Trophoblast cell (in vitro differentiated cells and primary cell): ENCODE measurements around the gene ARMC5.

ENCODE experiments used
- DNase-seq, 2 donors: peaks; one replicate each; pipeline ENCODE4 v3.0.0-alpha.2; 2016
- H2AFZ ChIP-seq: 2 replicates; pipeline ENCODE4 v1.6.1; 2013; ENCODE audit warnings: low read length, moderate library complexity, mild to moderate bottlenecking; ENCODE audit not compliant: insufficient read depth, poor library complexity
- H2AK5ac ChIP-seq: 2 replicates; pipeline ENCODE4 v1.6.1; 2013; ENCODE audit warnings: mild to moderate bottlenecking, low read length
- H2BK120ac ChIP-seq: 2 replicates; pipeline ENCODE4 v1.6.1; 2013; ENCODE audit warnings: low read length, mild to moderate bottlenecking, moderate library complexity; ENCODE audit not compliant: insufficient read depth, poor library complexity
- H2BK12ac ChIP-seq: 2 replicates; pipeline ENCODE4 v1.6.1; 2013; ENCODE audit warnings: mild to moderate bottlenecking, low read length, moderate library complexity
- H2BK5ac ChIP-seq: 2 replicates; pipeline ENCODE4 v1.6.1; 2013; ENCODE audit warnings: low read length, low read depth, moderate library complexity, mild to moderate bottlenecking; ENCODE audit not compliant: poor library complexity
- H3K14ac ChIP-seq: 2 replicates; pipeline ENCODE4 v1.6.1; 2013; ENCODE audit warnings: mild to moderate bottlenecking, low read length
- H3K18ac ChIP-seq: 2 replicates; pipeline ENCODE4 v1.6.1; 2013; ENCODE audit warnings: mild to moderate bottlenecking, low read length
- H3K23ac ChIP-seq: 2 replicates; pipeline ENCODE4 v1.6.1; 2013; ENCODE audit warnings: low read length
- H3K27ac ChIP-seq: 2 replicates; pipeline ENCODE4 v1.5.1; 2013; ENCODE audit warnings: low read depth, mild to moderate bottlenecking, inconsistent platforms, low read length, moderate library complexity
- H3K27me3 ChIP-seq: 2 replicates; pipeline ENCODE4 v1.6.1; 2013; ENCODE audit warnings: inconsistent platforms, mild to moderate bottlenecking, low read length, moderate library complexity; ENCODE audit not compliant: insufficient read depth
- H3K36me3 ChIP-seq, 2 experiments: 1 replicate in 1 of 2; 2 replicates in 1 of 2; pipeline ENCODE4 v1.6.1; 2013; ENCODE audit warnings: low read length in 2 of 2, mild to moderate bottlenecking in 2 of 2, moderate library complexity in 1 of 2; ENCODE audit not compliant: insufficient read depth in 2 of 2, control insufficient read depth in 1 of 2
- H3K4ac ChIP-seq: 2 replicates; pipeline ENCODE4 v1.6.1; 2013; ENCODE audit warnings: low read depth, mild to moderate bottlenecking, low read length, moderate library complexity
- H3K4me1 ChIP-seq, 2 experiments: 1 replicate in 1 of 2; 2 replicates in 1 of 2; pipeline ENCODE4 v1.6.1; 2013; ENCODE audit warnings: low read length in 2 of 2, mild to moderate bottlenecking in 2 of 2, moderate library complexity in 1 of 2; ENCODE audit not compliant: insufficient read depth in 2 of 2, control insufficient read depth in 1 of 2
- H3K4me2 ChIP-seq: 2 replicates; pipeline ENCODE4 v1.6.1; 2013; ENCODE audit warnings: inconsistent platforms, mild to moderate bottlenecking, low read length, moderate library complexity
- H3K4me3 ChIP-seq: 2 replicates; pipeline ENCODE4 v1.5.1; 2013; ENCODE audit warnings: mild to moderate bottlenecking, low read depth, low read length, inconsistent platforms
- H3K79me1 ChIP-seq: one replicate; pipeline ENCODE4 v1.6.1; 2013; ENCODE audit warnings: low read length
- H3K79me2 ChIP-seq: 2 replicates; pipeline ENCODE4 v1.6.1; 2013; ENCODE audit warnings: low read length, mild to moderate bottlenecking; ENCODE audit not compliant: control insufficient read depth, insufficient read depth, poor library complexity
- H3K9ac ChIP-seq: 2 replicates; pipeline ENCODE4 v1.6.1; 2013; ENCODE audit warnings: mild to moderate bottlenecking, low read length
- H3K9me3 ChIP-seq: 2 replicates; pipeline ENCODE4 v1.6.1; 2013; ENCODE audit warnings: low read depth, mild to moderate bottlenecking, control low read depth, inconsistent platforms, low read length; ENCODE audit not compliant: insufficient read depth
- H4K12ac ChIP-seq: 2 replicates; pipeline ENCODE4 v1.6.1; 2013; ENCODE audit warnings: low read depth, mild to moderate bottlenecking, low read length, moderate library complexity
- H4K8ac ChIP-seq: 2 replicates; pipeline ENCODE4 v1.6.1; 2013; ENCODE audit warnings: low read depth, mild to moderate bottlenecking, low read length, moderate library complexity
- H4K91ac ChIP-seq: one replicate; pipeline ENCODE4 v1.6.1; 2013; ENCODE audit warnings: low read depth, mild to moderate bottlenecking, low read length, moderate library complexity
- WGBS: extraction: QIAGEN DNeasy Blood & Tissue Kit; methylation state at CpG from one replicate; pipeline ENCODE4 v1.1.7; 2013; ENCODE audit warnings: missing lambda C conversion rate; ENCODE audit not compliant: insufficient read length, insufficient coverage; ENCODE audit errors: extremely low coverage; 5-methylcytosine and 5-hydroxymethylcytosine counted together

The ARMC5 gene

GRCh38 chr16:31464781-31465260, 5.5 kb downstream of the ARMC5 start:
- Histone ChIP-seq H3K27ac (no peak overlapping the region), H3K79me1 (peaks cover 4% of the 10 kb centered on the region), H3K79me2 (peaks cover 2% of the 10 kb centered on the region), H4K91ac (no peak overlapping the region), H3K23ac (no peak overlapping the region), H3K4ac (no peak overlapping the region), H2AK5ac (no peak overlapping the region), H2BK5ac (no peak overlapping the region), H3K36me3 (peaks cover 27 to 37% of the 10 kb centered on the region in 2 experiments), H3K4me3 (no peak overlapping the region), H2BK12ac (no peak overlapping the region), H2BK120ac (no peak overlapping the region), H3K9ac (no peak overlapping the region), H3K4me2 (no peak overlapping the region), H3K9me3 (peaks cover 2% of the 10 kb centered on the region), H4K12ac (no peak overlapping the region), H3K27me3 (no peaks in the 10 kb centered on the region), H3K4me1 (peaks cover 6 to 8% of the 10 kb centered on the region in 2 experiments), H2AFZ (no peak overlapping the region), H4K8ac (no peak overlapping the region), H3K14ac (no peak overlapping the region), H3K18ac (no peak overlapping the region)
- no CpG with 5 or more reads among the region's 17 CpGs for WGBS
- DNase-seq: no peak

- no peak overlapping the region for H3K18ac ChIP-seq
- H3K79me1 ChIP-seq: no peaks in the 10 kb centered on the region
- no peak overlapping the region for H4K12ac ChIP-seq
- peak overlapping the region; percentile 19 for H3K14ac ChIP-seq
- peaks cover 4 to 5% of the 10 kb centered on the region in 2 experiments for H3K4me1 ChIP-seq
- no CpG with 5 or more reads among the region's 20 CpGs for WGBS
- H3K36me3 ChIP-seq: peaks cover 27 to 37% of the 10 kb centered on the region in 2 experiments
- H3K4ac ChIP-seq: no peak overlapping the region
- H2BK5ac ChIP-seq: no peak overlapping the region
- DNase-seq: no peak
- H4K91ac ChIP-seq: no peak overlapping the region
- peaks cover 2% of the 10 kb centered on the region for H3K9me3 ChIP-seq
- peak overlapping the region; percentile 16 for H2BK120ac ChIP-seq
- no peak overlapping the region for H3K27ac ChIP-seq
- H4K8ac ChIP-seq: no peak overlapping the region
- H2AK5ac ChIP-seq: no peak overlapping the region
- H3K79me2 ChIP-seq: no peaks in the 10 kb centered on the region
- no peak overlapping the region for H3K9ac ChIP-seq
- H2BK12ac ChIP-seq: peak overlapping the region; percentile 74
- H3K27me3 ChIP-seq: no peaks in the 10 kb centered on the region
- H3K4me2 ChIP-seq: no peak overlapping the region
- no peak overlapping the region for H3K23ac ChIP-seq
- no peak overlapping the region for H3K4me3 ChIP-seq
- H2AFZ ChIP-seq: no peak overlapping the region
Observed at GRCh38 chr16:31465788-31466370, 6.6 kb downstream of the ARMC5 start.

DNA sequence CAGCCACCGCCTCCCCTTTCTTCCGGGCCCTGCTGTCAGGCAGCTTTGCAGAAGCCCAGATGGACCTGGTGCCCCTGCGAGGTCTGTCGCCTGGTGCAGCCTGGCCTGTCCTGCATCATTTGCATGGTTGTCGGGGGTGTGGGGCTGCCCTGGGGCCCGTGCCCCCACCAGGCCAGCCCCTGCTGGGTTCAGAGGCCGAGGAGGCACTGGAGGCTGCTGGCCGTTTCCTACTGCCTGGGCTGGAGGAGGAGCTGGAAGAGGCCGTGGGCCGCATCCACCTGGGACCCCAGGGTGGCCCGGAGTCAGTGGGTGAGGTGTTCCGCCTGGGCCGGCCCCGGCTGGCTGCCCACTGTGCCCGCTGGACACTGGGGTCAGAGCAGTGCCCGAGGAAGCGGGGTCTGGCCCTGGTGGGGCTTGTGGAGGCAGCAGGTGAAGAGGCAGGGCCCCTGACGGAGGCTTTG, 7.1 kb downstream of the ARMC5 start:
- no CpG with 5 or more reads among the region's 18 CpGs for WGBS
- H2BK5ac ChIP-seq: no peak overlapping the region
- peak overlapping the region; percentile 74 for H2BK12ac ChIP-seq
- H4K91ac ChIP-seq: peak overlapping the region; percentile 45
- H2BK120ac ChIP-seq: peak overlapping the region; percentile 16
- H2AK5ac ChIP-seq: no peak overlapping the region
- no peak overlapping the region for H3K18ac ChIP-seq
- no peak overlapping the region for H3K9ac ChIP-seq
- no peak overlapping the region for H4K12ac ChIP-seq
- H3K27ac ChIP-seq: no peak overlapping the region
- no peak overlapping the region for H3K4ac ChIP-seq
- peaks cover 2% of the 10 kb centered on the region for H3K9me3 ChIP-seq
- H3K27me3 ChIP-seq: no peaks in the 10 kb centered on the region
- peaks cover 1% of the 10 kb centered on the region for H3K79me2 ChIP-seq
- DNase-seq: no peak
- H3K14ac ChIP-seq: peak overlapping the region; percentile 19
- H3K4me2 ChIP-seq: no peak overlapping the region
- peaks cover 27 to 37% of the 10 kb centered on the region in 2 experiments for H3K36me3 ChIP-seq
- no peak overlapping the region for H2AFZ ChIP-seq
- peaks cover 7% of the 10 kb centered on the region in 2 experiments for H3K4me1 ChIP-seq
- H3K4me3 ChIP-seq: no peak overlapping the region
- peaks cover 4% of the 10 kb centered on the region for H3K79me1 ChIP-seq
- no peak overlapping the region for H3K23ac ChIP-seq
- H4K8ac ChIP-seq: no peak overlapping the region

DNA sequence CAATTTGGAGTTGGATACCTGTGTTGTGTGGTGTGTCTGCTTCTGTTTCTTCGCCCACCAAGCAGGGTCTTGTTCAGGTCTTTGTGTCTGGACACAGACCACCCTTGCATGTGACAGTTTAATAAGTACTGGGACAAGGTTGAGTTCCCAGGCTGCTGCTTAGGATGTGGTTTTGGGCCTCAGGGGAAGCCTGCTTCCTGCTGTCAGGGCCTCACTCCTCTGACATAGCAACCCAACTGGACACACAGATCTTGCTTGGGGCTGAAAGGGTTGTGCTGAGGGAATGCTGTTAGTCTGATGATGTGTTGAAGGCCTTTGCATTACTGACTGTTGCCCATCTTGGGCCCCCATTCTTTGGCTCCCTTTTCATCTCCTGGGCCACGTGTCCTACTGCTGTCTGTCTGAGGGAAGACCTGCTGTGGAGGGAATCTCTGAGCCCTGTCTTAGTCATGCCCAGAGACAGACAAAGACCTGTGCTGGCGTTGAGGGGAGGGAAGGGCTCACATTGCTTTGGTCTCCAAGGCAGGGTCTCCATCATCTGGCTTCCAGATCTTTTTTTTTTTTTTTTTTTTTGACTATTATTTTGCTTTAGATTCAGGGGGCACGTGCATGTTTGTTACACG, 8.0 kb downstream of the ARMC5 start:
- no peak for DNase-seq
- WGBS: no CpG with 5 or more reads among the region's 5 CpGs

More for the DNA sequence above, 8.0 kb downstream of the ARMC5 start:
- Histone ChIP-seq H2BK12ac (no peak overlapping the region), H3K23ac (no peak overlapping the region), H3K9me3 (peaks cover 2% of the 10 kb centered on the region), H3K4me2 (no peak overlapping the region), H4K91ac (peak overlapping the region; percentile 45), H2AFZ (no peak overlapping the region), H3K79me1 (peaks cover 11% of the 10 kb centered on the region), H3K79me2 (peaks cover 7% of the 10 kb centered on the region), H3K36me3 (peaks cover 23 to 33% of the 10 kb centered on the region in 2 experiments), H3K4me3 (no peak overlapping the region), H2BK5ac (no peak overlapping the region), H3K9ac (no peak overlapping the region), H3K18ac (no peak overlapping the region), H2BK120ac (no peak overlapping the region), H3K14ac (no peak overlapping the region), H4K8ac (no peak overlapping the region), H3K4ac (no peak overlapping the region), H3K4me1 (peaks cover 8 to 9% of the 10 kb centered on the region in 2 experiments), H4K12ac (no peak overlapping the region), H3K27ac (no peak overlapping the region), H3K27me3 (no peaks in the 10 kb centered on the region), H2AK5ac (no peak overlapping the region)
